K562 (cell line): ENCODE data around the gene WDR86. TPM values are rescaled to one million over a fixed set of nuclear protein-coding genes. Genes with fewer than 3 reads are reported as not detected.

Experiments
- ESRRA ChIP-seq: fragments of 450-650 bp; IDR thresholded peaks from 2 replicates; pipeline ENCODE4 v1.6.1; 2014; ENCODE audit warnings: low read depth, mild to moderate bottlenecking, moderate library complexity, borderline replicate concordance
- GTF2E2 ChIP-seq: fragments of 200-800 bp; sonication (Bioruptor generic); IDR thresholded peaks from 2 replicates; pipeline ENCODE4 v1.6.1; 2016; ENCODE audit warnings: missing genetic modification characterization, missing compliant biosample characterization
- ILF3 ChIP-seq: fragments of 450-650 bp; IDR thresholded peaks from 2 replicates; pipeline ENCODE4 v1.6.1; 2018; ENCODE audit warnings: antibody characterized with exemption, mild to moderate bottlenecking, moderate library complexity, borderline replicate concordance
- MNT ChIP-seq, 2 experiments: fragments of 450-650 bp; conservative IDR thresholded peaks; 2 replicates each; pipeline ENCODE4 v1.6.1; 2017; ENCODE audit warnings: mild to moderate bottlenecking in 2 of 2, moderate library complexity in 2 of 2
- MTA2 ChIP-seq: fragments of 450-650 bp; IDR thresholded peaks from 2 replicates; pipeline ENCODE4 v1.6.1; 2016; ENCODE audit warnings: low read depth
- NCOA2 ChIP-seq, 2 experiments: fragments of 450-650 bp; IDR thresholded peaks; 2 replicates each; pipeline ENCODE4 v1.6.1; 2018; ENCODE audit warnings: mild to moderate bottlenecking in 2 of 2, moderate library complexity in 1 of 2; ENCODE audit not compliant: partially characterized antibody in 2 of 2
- PHF21A ChIP-seq: fragments of 450-650 bp; IDR thresholded peaks from 2 replicates; pipeline ENCODE4 v1.6.1; 2017; ENCODE audit warnings: low read depth, borderline replicate concordance
- REST ChIP-seq, 2 experiments: fragments of 450-650 bp; formaldehyde crosslinking in 1 of 2; IDR thresholded peaks; 2 replicates each; pipeline versions ENCODE4 v1.4.0 to v1.6.1; 2014 to 2020; ENCODE audit warnings: mild to moderate bottlenecking in 2 of 2, borderline replicate concordance in 1 of 2, low read depth in 1 of 2
- SMAD4 ChIP-seq: fragments of 250-450 bp; sonication (Bioruptor Pico); conservative IDR thresholded peaks from 2 replicates; pipeline ENCODE4 v1.8.0; 2021; ENCODE audit warnings: inconsistent platforms, mild to moderate bottlenecking, moderate library complexity
- SRSF9 ChIP-seq: fragments of 200-400 bp; formaldehyde crosslinking; IDR thresholded peaks from 2 replicates; pipeline ENCODE4 v1.6.1; 2017; ENCODE audit warnings: low read depth, low read length, borderline replicate concordance
- ZNF12 ChIP-seq: sonication (generic); formaldehyde crosslinking; IDR thresholded peaks from 2 replicates; pipeline ENCODE4 v1.4.0; 2020; ENCODE audit warnings: mild to moderate bottlenecking, missing genetic modification reagents
- ZNF316 ChIP-seq: fragments of 450-650 bp; IDR thresholded peaks from 2 replicates; pipeline ENCODE4 v1.6.1; 2016
- ZNF395 ChIP-seq: fragments of 200-800 bp; sonication (Bioruptor generic); IDR thresholded peaks from 2 replicates; pipeline ENCODE4 v1.6.1; 2017; ENCODE audit warnings: missing genetic modification characterization, missing compliant biosample characterization
- ZNF707 ChIP-seq: fragments of 250-450 bp; sonication (Bioruptor Pico); conservative IDR thresholded peaks from 2 replicates; pipeline ENCODE4 v1.8.0; 2022; ENCODE audit warnings: inconsistent platforms, mild to moderate bottlenecking, moderate library complexity
- polyA plus RNA-seq, 8 experiments: library from polyadenylated mRNA; depleted of rRNA in 4 of 8; stranded (reverse) in 5 of 8; unstranded in 3 of 8; fragments of >200 nt; fragmentation: Nextera tagmentation in 2 of 8; fragmentation: Illumina TruSeq in 1 of 8; extraction: Ambion mirVana in 2 of 8; extraction: Trizol in 1 of 8; gene quantifications; 2 replicates each; pipeline versions ENCODE4 v1.2.1 to v1.2.3, GENCODE V29; 2011 to 2014; ENCODE audit warnings: inconsistent platforms in 1 of 8, missing spikeins in 1 of 8
- total RNA-seq, 7 experiments: library from RNA; depleted of rRNA in 6 of 7; stranded (reverse); fragments of >200 nt in 6 of 7; fragmentation: Illumina TruSeq in 2 of 7; extraction: Trizol in 2 of 7; gene quantifications; 2 replicates each; pipeline versions ENCODE4 v1.2.1 to v1.2.3, GENCODE V29; 2011 to 2021; ENCODE audit warnings: low replicate concordance in 1 of 7

The WDR86 gene
- total and polyA plus RNA-seq, 9 of the 15 experiments (the other 6 are each of a cell fraction or from before 2014, with no cell fraction given), result 0.24 TPM; not detected in 8

GRCh38 chr7:151442776-151443496, 33.1 kb upstream of the WDR86 start (continued):
- TF ChIP-seq REST (IDR thresholded peaks at IDR 0.05; ENCODE audit: borderline replicate concordance) (no peak), REST (CRISPR knock-in tag; IDR thresholded peaks at IDR 0.05; ENCODE audit: low read depth) (no peak), ESRRA (0 out of 2 replicates have a peak, but pooled peaks have one; percentile 21), NCOA2 (IDR thresholded peaks at IDR 0.05; ENCODE audit: partially characterized antibody in 2 of 2) (no peak), SRSF9 (no peak), SMAD4 (CRISPR knock-in tag) (no peak), GTF2E2 (tag) (no peak), ZNF395 (CRISPR knock-in tag) (no peak), ZNF707 (CRISPR knock-in tag) (no peak), MTA2 (no peak), ILF3 (no peak), ZNF316 (peak; percentile 84), PHF21A (no peak), MNT (conservative IDR thresholded peaks at IDR 0.05) (no peak), ZNF12 (CRISPR knock-in tag) (no peak)
